Activated CD8-positive, alpha-beta memory T cell treated with anti-CD3 and anti-CD28 coated beads, Interleukin-2, amount 10 ng/mL, durations not matched to agents 7 days and 5 days (primary cell): ENCODE measurements around the gene BACH2. TPM values are rescaled to one million over a fixed set of nuclear protein-coding genes. Genes with fewer than 3 reads are reported as not detected.
A peak's percentile ranks its signal among the peaks of the same experiment; 100 is the strongest.

Experiments
- ATAC-seq: fragments of 150-1000 bp; cut with Tn5 transposase; one replicate; pipeline ENCODE4 v1.10.0; 2021; ENCODE audit warnings: moderate library complexity
- CTCF ChIA-PET: fragments of 350-600 bp; sonication (Branson Sonifier 250); formaldehyde crosslinking; loops from one replicate; lab custom pipeline; 2021; ENCODE audit warnings: antibody characterized with exemption; lab: Charles Lee
- DNase-seq: peaks from one replicate; pipeline ENCODE4 v3.0.0-alpha.2; 2020
- H3K27ac Mint-ChIP-seq: one replicate; pipeline ENCODE4 v1.8.0; 2021; ENCODE audit warnings: mild to moderate bottlenecking, mixed read lengths
- H3K27me3 Mint-ChIP-seq: one replicate; pipeline ENCODE4 v1.8.0; 2021; ENCODE audit warnings: mixed read lengths
- H3K36me3 Mint-ChIP-seq: one replicate; pipeline ENCODE4 v1.8.0; 2021; ENCODE audit warnings: mild to moderate bottlenecking, mixed read lengths
- H3K4me1 Mint-ChIP-seq: one replicate; pipeline ENCODE4 v1.8.0; 2021; ENCODE audit warnings: mixed read lengths
- H3K4me3 Mint-ChIP-seq: one replicate; pipeline ENCODE4 v1.8.0; 2021; ENCODE audit warnings: mild to moderate bottlenecking, moderate library complexity, mixed read lengths
- H3K9me3 Mint-ChIP-seq: one replicate; pipeline ENCODE4 v1.8.0; 2022; ENCODE audit warnings: low read depth, mixed read lengths
- total RNA-seq, 2 experiments: library from RNA; stranded (reverse); gene quantifications; one replicate each; pipeline ENCODE4 v1.2.3, GENCODE V29; 2021

The BACH2 gene
- total RNA-seq, 2 experiments from 2014 or later = 21.5 to 22.6 TPM

DNA sequence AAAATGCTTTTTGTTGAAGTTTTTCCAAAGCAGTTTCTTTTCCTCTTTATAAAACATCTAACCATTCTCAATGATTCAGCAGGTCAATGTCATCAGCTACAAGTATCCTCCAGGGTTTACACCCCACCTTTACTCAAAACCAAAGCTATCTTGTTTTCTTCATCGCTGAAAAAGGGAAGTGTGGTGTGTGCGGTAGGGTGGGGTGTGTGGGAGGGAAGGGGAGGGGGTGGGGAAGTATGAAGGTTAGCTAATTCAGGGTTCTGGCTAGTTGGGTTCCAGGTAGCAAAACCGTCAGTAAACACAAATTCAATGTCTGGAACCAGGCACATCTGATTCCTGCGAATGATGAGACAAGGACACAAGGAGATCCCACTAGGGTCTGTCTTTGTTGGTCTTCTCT lies 212.8 kb downstream of the BACH2 start:
- H3K27ac Mint-ChIP-seq = peak overlapping the region; percentile 53
- peak; percentile 77 for DNase-seq
- no peaks in the 10 kb centered on the region for H3K9me3 Mint-ChIP-seq
- H3K4me3 Mint-ChIP-seq = peak overlapping the region; percentile 41
- H3K27me3 Mint-ChIP-seq = peaks cover 51% of the 10 kb centered on the region
- peaks cover 27% of the 10 kb centered on the region for H3K36me3 Mint-ChIP-seq
- CTCF ChIA-PET = interaction anchor here (0.9 to 2.7 kb wide), 6 partner anchors 10 to 395 kb away, joined by 3 to 16 read pairs (median 4); no protein-coding TSS in a partner anchor
- peaks cover 69% of the 10 kb centered on the region for H3K4me1 Mint-ChIP-seq
- ATAC-seq = peak; percentile 28

DNA sequence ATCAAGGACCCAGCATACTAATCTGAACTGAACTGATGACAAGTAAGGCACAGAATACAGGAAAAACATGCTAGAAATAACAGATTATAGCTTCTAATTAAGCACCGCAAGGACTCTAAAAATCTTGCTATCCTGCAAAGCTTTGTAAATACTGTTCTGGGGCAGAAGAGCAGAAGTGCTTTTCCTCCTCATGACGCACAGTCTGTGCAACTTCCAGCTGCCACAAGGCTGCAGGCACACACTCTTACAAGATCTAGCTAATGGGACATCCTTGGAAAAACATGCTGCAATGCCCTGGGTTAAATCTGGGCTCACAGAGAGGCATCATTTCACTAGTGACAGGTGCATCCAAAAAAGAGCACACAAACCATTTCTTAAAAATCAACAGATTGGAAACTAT lies 213.8 kb downstream of the BACH2 start:
- Mint-ChIP-seq H3K36me3 (peaks cover 29% of the 10 kb centered on the region), H3K4me3 (no peak overlapping the region), H3K9me3 (no peaks in the 10 kb centered on the region), H3K27me3 (peaks cover 61% of the 10 kb centered on the region), H3K27ac (no peak overlapping the region), H3K4me1 (peaks cover 75% of the 10 kb centered on the region)
- CTCF ChIA-PET = interaction anchor here (0.7 to 3.5 kb wide), 8 partner anchors 11 to 394 kb away, joined by 3 to 16 read pairs (median 4); no protein-coding TSS in a partner anchor
- DNase-seq (no peak), ATAC-seq (no peak)

DNA sequence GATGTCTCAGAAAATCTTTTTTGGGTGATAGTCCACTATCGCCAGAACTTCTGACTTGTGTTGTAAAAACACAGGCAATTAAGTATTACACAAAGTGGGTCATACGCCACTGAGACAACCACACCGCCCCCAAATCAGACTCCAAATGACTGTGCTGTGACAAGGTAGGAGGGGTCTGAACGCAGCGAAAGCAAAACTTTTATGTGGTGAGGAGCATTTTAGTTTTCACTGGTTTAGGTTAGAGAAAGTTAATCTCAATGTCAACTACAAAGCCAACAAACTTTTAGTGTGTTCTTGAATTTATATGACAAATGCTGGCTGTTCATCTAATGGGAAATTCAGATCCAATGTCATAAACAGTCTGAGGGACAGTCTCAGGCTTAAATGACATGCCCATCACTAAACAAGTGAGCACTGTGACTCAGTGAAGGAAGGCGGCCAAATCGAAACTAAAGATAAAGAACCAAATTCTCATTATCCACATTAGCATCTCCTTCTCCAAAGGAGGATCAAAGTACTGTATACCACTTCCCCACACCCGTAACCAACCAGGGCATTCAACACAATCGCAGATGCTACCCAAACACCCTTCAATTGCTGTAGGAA lies 215.7 kb downstream of the BACH2 start:
- Mint-ChIP-seq H3K4me1 (peaks cover 75% of the 10 kb centered on the region), H3K27me3 (peaks cover 74% of the 10 kb centered on the region), H3K36me3 (peaks cover 26% of the 10 kb centered on the region), H3K27ac (peak overlapping the region; percentile 78), H3K4me3 (peak overlapping the region; percentile 74), H3K9me3 (no peaks in the 10 kb centered on the region)
- DNase-seq (peak; percentile 95), ATAC-seq (peak; percentile 83)
- CTCF ChIA-PET = interaction anchor here (0.9 to 3.5 kb wide), 3 partner anchors 24 to 140 kb away, joined by 3 to 8 read pairs (median 3); no protein-coding TSS in a partner anchor

DNA sequence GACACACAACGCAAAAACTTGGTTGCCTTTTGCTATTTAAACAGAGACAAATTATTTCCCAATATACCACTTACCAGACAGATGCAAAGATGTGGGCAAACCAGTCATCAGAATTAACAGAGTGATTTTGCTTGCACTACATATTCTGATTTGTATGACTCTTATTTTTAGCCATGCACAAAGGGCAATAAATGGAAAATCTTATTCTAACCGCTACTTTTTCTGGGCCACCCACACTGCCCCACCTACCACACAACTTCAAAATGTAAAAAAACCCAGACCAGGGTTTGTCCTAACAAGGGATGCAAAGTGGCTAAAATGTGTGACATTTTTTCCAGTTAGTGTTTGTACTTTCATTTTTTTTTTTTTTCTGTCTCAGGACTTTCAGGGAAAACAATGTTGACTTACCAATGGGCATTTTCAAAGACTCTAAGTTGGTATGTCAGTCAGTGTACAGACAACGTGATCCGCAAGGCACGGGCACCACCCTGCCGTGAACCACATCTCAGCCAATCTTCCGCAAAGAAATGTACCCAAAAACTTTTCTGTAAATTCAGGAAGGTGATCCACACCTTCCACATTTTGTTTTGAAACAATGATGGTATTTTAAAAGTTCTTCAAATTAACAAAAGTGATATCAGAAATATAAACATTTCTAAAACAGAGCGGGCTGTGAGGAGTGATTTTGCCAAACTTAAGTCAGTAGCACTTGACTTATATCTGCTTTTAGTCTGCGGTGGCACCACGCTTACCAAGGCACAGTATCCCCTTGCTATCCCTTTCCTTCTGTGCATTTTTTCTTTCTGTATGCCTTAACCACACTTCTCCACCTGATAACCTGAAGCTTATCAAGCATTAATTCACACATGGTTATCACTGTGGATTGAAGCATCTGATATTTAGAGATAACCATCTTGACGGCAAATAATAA lies 216.8 kb downstream of the BACH2 start:
- H3K27me3 Mint-ChIP-seq = peaks cover 71% of the 10 kb centered on the region
- CTCF ChIA-PET = interaction anchor here (0.9 to 3.5 kb wide), 2 partner anchors 25 to 139 kb away, joined by 3 to 8 read pairs; no protein-coding TSS in a partner anchor
- peak overlapping the region; percentile 74 for H3K4me3 Mint-ChIP-seq
- no peak for ATAC-seq
- no peaks in the 10 kb centered on the region for H3K9me3 Mint-ChIP-seq
- H3K4me1 Mint-ChIP-seq = peaks cover 71% of the 10 kb centered on the region
- H3K27ac Mint-ChIP-seq = peak overlapping the region; percentile 78
- no peak for DNase-seq
- peaks cover 19% of the 10 kb centered on the region for H3K36me3 Mint-ChIP-seq

DNA sequence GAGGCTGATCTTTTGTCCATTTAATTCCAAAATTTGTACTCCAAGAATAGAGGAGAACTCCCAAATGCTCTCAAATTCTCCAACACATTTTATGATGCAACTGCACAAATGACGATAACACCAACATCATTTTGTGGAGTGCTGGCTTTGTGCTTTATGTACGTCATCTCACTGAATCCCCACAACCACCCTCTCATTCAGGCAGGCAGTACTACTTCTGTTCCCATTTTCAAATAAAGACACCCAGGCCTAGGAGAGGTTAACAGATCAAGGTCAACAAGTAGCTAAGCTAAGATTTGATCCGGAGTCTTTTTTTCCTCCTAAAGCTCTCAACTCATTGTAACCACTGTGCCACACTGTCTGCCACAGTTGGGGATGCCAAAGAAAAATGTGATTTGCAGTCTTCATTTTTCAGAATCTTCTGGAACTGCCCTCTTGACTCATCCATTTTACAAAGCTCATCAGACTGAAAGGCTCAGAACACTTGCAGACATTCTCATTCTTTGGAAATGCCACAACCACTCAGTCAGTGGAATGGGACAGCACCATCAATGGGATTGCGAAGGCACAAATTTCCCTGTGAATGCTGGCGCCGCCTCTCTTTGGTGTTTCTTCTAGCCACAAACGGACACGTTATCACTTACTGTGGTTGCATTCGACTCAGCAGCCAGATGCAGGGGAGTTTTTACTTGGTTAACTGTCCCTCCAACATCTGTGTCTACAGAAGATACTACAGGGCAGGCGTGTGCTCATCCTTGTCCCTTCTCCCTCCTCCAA lies 217.9 kb downstream of the BACH2 start:
- Mint-ChIP-seq H3K4me3 (peak overlapping the region; percentile 74), H3K9me3 (no peaks in the 10 kb centered on the region), H3K36me3 (peaks cover 22% of the 10 kb centered on the region), H3K4me1 (peaks cover 66% of the 10 kb centered on the region), H3K27ac (peak overlapping the region; percentile 78), H3K27me3 (peaks cover 74% of the 10 kb centered on the region)
- ATAC-seq = no peak
- CTCF ChIA-PET = interaction anchor here (1.6 kb wide), 1 partner anchor 138 kb away, joined by 4 read pairs; no protein-coding TSS in a partner anchor
- DNase-seq = peak; percentile 58

DNA sequence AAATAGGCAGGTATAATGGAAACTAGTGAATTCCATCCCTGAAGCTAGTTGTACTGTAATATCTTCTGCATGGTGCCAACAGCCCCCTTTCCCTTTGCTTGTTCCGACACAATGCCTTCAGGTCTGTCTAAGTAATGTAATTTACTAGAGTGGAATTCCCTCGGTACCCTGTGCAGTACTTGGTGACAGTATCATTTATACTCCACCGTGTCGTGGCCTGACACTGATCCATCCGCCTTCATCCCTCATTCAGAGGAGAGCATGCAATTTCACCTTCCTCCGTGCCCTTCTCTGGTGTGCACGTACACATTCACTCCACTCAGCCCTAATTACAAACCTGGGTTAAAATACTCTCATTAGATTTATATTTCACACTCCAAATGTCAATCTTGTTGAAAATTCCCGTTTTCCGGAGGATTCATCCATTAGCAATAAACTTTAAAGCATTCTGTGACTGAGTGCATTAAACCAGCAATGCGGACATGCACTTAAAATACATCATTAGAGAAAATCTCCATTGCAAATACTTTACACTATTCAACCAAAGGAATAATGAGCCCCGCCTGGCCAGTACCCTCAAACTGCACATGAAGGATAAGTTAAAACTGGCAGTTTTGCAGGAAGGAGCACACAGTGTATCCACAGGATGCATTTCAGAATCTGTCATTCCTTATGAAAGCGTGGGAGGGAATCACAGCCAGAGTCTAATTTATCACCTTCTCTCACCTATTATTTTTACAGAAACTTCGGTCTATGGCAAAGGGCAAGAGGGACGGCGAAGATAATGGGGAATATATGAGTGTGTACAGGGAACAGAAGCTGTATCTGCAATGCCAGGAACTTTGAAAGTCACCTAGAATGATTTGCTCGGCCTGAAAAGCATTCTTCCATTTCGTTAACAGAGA lies 219.9 kb downstream of the BACH2 start:
- no peak for DNase-seq
- Mint-ChIP-seq H3K27ac (no peak overlapping the region), H3K36me3 (peaks cover 22% of the 10 kb centered on the region), H3K9me3 (no peaks in the 10 kb centered on the region), H3K27me3 (peaks cover 66% of the 10 kb centered on the region), H3K4me1 (peaks cover 61% of the 10 kb centered on the region), H3K4me3 (no peak overlapping the region)
- CTCF ChIA-PET = no interaction called here
- ATAC-seq = no peak

DNA sequence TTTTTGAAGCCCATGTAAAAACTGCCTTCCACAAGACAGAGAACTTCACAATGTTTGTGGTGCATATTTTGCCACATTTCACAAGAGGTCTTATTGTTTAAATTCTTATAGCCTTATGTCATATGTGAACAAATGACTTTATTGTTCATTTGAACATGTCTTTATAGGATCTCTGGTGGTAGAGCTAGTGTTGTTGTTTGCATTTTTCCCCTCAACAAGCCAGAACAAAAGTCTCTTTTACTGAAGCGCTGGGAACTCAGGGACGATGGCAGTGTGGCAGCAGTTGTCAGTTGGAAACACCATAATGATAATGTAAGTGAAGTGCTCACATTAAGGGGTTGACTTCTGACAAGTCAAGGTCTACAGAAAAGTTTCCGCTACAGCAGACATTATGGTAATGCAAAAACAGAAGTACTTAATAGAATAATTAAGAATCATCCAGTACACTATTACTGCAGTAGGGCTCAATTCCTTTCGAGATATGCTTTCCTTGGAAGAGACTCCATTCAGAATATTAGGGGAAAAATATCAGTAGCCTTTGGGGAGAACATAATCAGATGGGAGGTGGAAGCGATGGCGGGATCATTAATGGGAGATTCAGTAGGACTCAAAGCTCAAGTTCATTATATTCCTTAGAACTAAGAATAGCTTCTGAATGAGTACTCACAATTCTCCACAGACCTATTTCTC lies 222.3 kb downstream of the BACH2 start:
- H3K36me3 Mint-ChIP-seq = peaks cover 25% of the 10 kb centered on the region
- H3K4me3 Mint-ChIP-seq = no peak overlapping the region

DNA sequence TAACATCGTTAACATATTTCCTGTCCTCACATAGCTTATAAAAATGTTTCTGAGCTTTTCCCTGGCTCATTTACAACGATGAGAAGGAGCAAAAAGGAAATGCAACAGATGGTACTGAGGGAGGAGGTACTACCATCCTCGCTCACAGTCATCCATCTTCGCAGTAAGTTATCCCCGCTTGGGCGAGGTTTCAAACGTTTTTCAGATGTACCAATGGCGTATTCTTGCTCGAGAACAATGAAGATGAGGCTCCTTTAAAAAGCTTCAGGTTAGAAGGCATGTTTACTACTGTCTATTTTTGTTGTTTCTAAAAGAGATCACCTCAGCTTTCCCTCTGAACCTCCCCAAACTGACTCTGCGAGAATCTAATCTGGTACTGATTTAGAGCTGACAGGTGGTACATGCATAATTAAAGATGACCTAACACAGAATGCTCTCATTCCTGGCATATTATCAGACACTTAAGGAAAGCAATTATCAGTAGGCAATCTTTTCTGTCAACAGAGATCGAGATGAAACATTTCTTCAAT lies 223.6 kb downstream of the BACH2 start:
- no peak overlapping the region for H3K4me3 Mint-ChIP-seq
- H3K4me1 Mint-ChIP-seq = peaks cover 41% of the 10 kb centered on the region
- peaks cover 36% of the 10 kb centered on the region for H3K27me3 Mint-ChIP-seq
- no peaks in the 10 kb centered on the region for H3K9me3 Mint-ChIP-seq
- no peak overlapping the region for H3K27ac Mint-ChIP-seq
- no peak for DNase-seq
- H3K36me3 Mint-ChIP-seq = peaks cover 21% of the 10 kb centered on the region
- no peak for ATAC-seq
- CTCF ChIA-PET = interaction anchor here (0.7 to 1.5 kb wide), 2 partner anchors 23 to 87 kb away, joined by 3 to 4 read pairs; no protein-coding TSS in a partner anchor

More for the DNA sequence above, 222.3 kb downstream of the BACH2 start:
- H3K9me3 Mint-ChIP-seq = no peaks in the 10 kb centered on the region
- peaks cover 49% of the 10 kb centered on the region for H3K27me3 Mint-ChIP-seq
- CTCF ChIA-PET = no interaction called here
- H3K4me1 Mint-ChIP-seq = peaks cover 45% of the 10 kb centered on the region
- ATAC-seq = no peak
- no peak overlapping the region for H3K27ac Mint-ChIP-seq
- DNase-seq = no peak

DNA sequence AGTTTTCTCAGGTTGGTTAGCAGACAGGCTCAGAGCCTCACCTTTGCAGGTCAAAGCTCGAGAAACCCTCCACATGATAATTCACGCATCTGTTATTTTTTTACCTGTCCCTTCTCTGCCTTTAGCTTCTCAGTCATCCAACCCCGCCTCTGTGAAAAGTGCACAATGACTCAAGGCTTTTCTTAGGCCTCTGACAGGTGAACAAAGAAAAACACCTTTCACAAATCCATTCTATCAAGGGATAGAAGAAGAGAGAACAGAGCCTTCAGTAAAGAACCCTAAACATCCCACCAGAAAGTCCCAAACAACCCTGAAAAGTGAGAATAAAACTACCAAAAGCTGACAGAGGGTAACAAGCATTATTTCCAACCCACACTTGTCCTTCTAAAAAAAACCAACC lies 224.1 kb downstream of the BACH2 start:
- Mint-ChIP-seq H3K9me3 (no peaks in the 10 kb centered on the region), H3K4me3 (no peak overlapping the region), H3K27ac (no peak overlapping the region), H3K4me1 (peaks cover 42% of the 10 kb centered on the region), H3K27me3 (peaks cover 33% of the 10 kb centered on the region), H3K36me3 (peaks cover 20% of the 10 kb centered on the region)
- ATAC-seq = no peak
- DNase-seq = no peak
- CTCF ChIA-PET = interaction anchor here (0.7 to 1.5 kb wide), 2 partner anchors 23 to 86 kb away, joined by 3 to 4 read pairs; no protein-coding TSS in a partner anchor

DNA sequence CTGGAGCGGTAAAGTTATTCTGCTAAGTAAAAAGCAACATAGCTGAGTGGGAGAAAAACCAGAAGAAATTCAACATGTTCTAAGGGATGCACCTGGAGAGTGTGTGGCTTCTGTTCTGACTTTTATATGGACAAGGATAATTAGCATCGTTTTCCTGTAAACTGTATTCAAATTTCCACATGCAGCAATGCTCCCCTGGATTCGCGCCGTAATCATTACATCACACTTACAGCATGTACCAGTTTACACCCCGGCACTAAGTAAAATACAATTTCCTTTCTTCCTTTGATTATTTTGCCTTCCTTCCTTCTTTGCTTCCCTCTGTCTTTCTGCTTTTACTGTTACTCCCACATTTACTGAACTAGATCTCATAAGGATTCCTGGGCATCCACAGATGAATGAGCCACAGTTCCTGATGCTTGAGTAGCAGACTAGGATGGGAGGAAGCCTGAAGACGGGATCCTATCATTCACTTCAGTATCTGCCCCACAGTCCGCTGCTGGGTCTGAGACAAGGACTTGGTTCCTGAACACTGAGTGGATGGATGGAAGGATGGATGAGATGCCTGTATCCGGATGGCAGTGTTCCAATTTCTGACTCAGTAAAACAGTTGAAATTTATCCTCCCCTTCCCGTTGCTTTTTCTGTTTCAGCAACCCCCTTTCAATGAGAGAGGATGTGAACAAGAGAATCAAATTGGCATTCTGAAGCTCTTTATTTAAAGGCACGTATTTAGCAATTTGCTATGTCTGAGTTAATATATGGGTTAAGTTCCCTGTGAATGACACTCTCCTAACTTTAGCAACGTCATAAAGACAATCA lies 227.7 kb downstream of the BACH2 start:
- H3K36me3 Mint-ChIP-seq = peaks cover 18% of the 10 kb centered on the region
- CTCF ChIA-PET = interaction anchor here (1.2 kb wide), 1 partner anchor 132 kb away, joined by 3 read pairs; no protein-coding TSS in a partner anchor
- H3K4me3 Mint-ChIP-seq = no peak overlapping the region
- no peaks in the 10 kb centered on the region for H3K9me3 Mint-ChIP-seq
- no peak overlapping the region for H3K27ac Mint-ChIP-seq
- DNase-seq (no peak), ATAC-seq (no peak)
- peaks cover 4% of the 10 kb centered on the region for H3K27me3 Mint-ChIP-seq
- peaks cover 41% of the 10 kb centered on the region for H3K4me1 Mint-ChIP-seq

DNA sequence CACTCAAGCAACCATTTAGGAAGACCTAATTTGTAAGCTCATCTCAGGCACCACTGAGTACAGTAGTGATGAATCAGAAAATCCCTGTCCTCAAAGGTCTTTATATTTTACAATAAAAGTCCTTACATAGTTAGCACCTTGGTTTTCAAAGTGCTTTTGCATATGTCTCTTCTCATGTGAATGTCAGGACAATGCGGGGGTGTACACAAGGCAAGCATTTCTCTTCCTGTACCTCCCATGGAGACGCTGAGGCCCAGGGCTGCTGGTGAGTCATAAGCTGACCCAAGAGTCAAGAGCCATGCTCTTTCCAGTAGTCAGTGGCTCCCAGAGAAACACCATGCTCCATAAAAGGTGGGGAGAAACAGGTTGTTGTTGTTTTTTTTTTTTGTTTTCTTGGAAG lies 228.4 kb downstream of the BACH2 start:
- Mint-ChIP-seq H3K27me3 (peaks cover 2% of the 10 kb centered on the region), H3K27ac (no peak overlapping the region), H3K4me1 (peaks cover 39% of the 10 kb centered on the region), H3K9me3 (no peaks in the 10 kb centered on the region), H3K36me3 (peaks cover 19% of the 10 kb centered on the region), H3K4me3 (no peak overlapping the region)
- ATAC-seq (no peak), DNase-seq (no peak)
- CTCF ChIA-PET = interaction anchor here (1.2 kb wide), 1 partner anchor 132 kb away, joined by 3 read pairs; no protein-coding TSS in a partner anchor
